Epithelial cell of prostate (primary cell): ENCODE results near the gene AGMO.

ENCODE experiments used
- DNase-seq: peaks from one replicate; pipeline ENCODE4 v3.0.0-alpha.2; 2011; ENCODE audit warnings: low read depth, low spot score
- H3K27ac ChIP-seq: fragments of 450-650 bp; 2 replicates; pipeline ENCODE4 v1.5.1; 2017; ENCODE audit warnings: mild to moderate bottlenecking

Gene AGMO

GRCh38 chr7:15175152-15175551 is 386.7 kb downstream of the AGMO start:
- DNase-seq = no peak
- no peak overlapping the region for H3K27ac ChIP-seq

- H3K27ac ChIP-seq = no peak overlapping the region
- no peak for DNase-seq
These were observed 387.3 kb downstream of the AGMO start for GRCh38 chr7:15174485-15174884.

- DNase-seq = no peak
- H3K27ac ChIP-seq = no peak overlapping the region
These were observed 393.3 kb downstream of the AGMO start for GRCh38 chr7:15168489-15168888.

- no peak for DNase-seq
- H3K27ac ChIP-seq = no peak overlapping the region
These were observed 393.9 kb downstream of the AGMO start for GRCh38 chr7:15167912-15168311.

- H3K27ac ChIP-seq = no peak overlapping the region
- DNase-seq = no peak
These were observed 395.2 kb downstream of the AGMO start for GRCh38 chr7:15166620-15167019.

GRCh38 chr7:15159261-15159660 is 402.6 kb downstream of the AGMO start:
- no peak for DNase-seq
- H3K27ac ChIP-seq = no peak overlapping the region

GRCh38 chr7:15158141-15158810 is 403.5 kb downstream of the AGMO start:
- no peak overlapping the region for H3K27ac ChIP-seq
- DNase-seq = no peak
